NT2/D1 (cell line): ENCODE results near the gene LTBP2.

Experiments
- DNase-seq: peaks from one replicate; pipeline ENCODE4 v3.0.0-alpha.2; 2011; ENCODE audit warnings: low read depth, low spot score
- H3K27me3 ChIP-seq: 2 replicates; pipeline ENCODE4 v1.6.0; 2011; ENCODE audit warnings: mild to moderate bottlenecking; ENCODE audit not compliant: insufficient read length, insufficient read depth
- H3K36me3 ChIP-seq: 2 replicates; pipeline ENCODE4 v1.6.1; 2011; ENCODE audit warnings: mild to moderate bottlenecking, low read length, mixed read lengths; ENCODE audit not compliant: insufficient read depth, insufficient read length
- H3K4me1 ChIP-seq: 2 replicates; pipeline ENCODE4 v1.5.1; 2011; ENCODE audit not compliant: insufficient read depth, insufficient read length
- H3K4me3 ChIP-seq: 2 replicates; pipeline ENCODE4 v1.5.1; 2011; ENCODE audit warnings: low read depth; ENCODE audit not compliant: insufficient read length
- H3K9ac ChIP-seq: 2 replicates; pipeline ENCODE4 v1.6.0; 2011; ENCODE audit warnings: low read depth; ENCODE audit not compliant: insufficient read length
- H3K9me3 ChIP-seq: 2 replicates; pipeline ENCODE4 v1.5.1; 2011; ENCODE audit warnings: mild to moderate bottlenecking, low read length; ENCODE audit not compliant: insufficient read depth
- SUZ12 ChIP-seq: IDR thresholded peaks from 2 replicates; pipeline ENCODE4 v1.6.1; 2011; ENCODE audit not compliant: insufficient read length, insufficient read depth; ENCODE audit errors: extremely low read depth
- YY1 ChIP-seq: IDR thresholded peaks from 2 replicates; pipeline ENCODE4 v1.6.1; 2011; ENCODE audit not compliant: insufficient read length, insufficient read depth
- ZNF274 ChIP-seq: IDR thresholded peaks from 2 replicates; pipeline ENCODE4 v1.6.1; 2011; ENCODE audit warnings: mild to moderate bottlenecking, low read depth, low read length

The LTBP2 gene

DNA sequence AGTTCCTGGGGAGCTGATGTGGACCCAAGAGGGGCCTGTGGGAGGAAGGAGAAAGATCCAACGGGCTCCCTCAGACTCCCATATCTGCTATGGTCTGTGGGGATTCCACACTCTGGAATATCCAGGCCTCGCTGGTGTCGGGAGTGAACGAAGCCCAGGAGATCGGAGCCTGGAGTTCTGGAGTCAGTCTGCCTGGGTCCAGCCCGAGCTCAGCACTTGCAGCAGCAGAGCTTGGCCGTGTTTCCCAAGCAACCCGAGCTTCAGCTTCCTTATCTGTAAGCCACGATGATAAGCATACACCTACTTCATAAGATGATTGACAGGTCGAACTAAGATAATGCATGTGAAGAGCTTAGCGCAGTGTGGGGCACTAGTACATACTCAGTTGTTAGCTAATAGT, 10.1 kb downstream of the LTBP2 start:
- Histone ChIP-seq H3K27me3 (no peaks in the 10 kb centered on the region), H3K9me3 (no peaks in the 10 kb centered on the region)
- DNase-seq, result no peak

DNA sequence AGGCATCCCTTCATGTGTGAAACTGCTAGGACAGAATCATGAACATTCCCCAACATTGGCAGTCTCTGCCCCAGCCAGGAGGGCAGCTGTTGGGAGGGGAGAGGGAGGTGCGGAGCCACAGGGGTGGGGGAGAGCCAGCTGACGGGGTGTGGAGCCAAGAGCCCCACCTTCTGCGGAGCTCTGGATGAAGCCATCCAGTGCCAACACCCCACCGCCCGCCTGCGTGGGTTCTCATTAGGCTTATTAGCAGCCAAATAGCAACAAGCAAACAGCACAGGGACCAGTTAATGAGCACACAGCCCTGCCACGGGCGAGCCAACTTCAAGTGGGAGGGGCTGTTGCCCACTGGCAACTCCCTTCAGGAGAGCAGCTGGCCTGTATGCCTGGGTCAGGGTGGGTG, 12.1 kb downstream of the LTBP2 start:
- no peaks in the 10 kb centered on the region for H3K27me3 ChIP-seq
- no peaks in the 10 kb centered on the region for H3K9me3 ChIP-seq
- H3K4me1 ChIP-seq, result peaks cover 3% of the 10 kb centered on the region
- no peak overlapping the region for H3K4me3 ChIP-seq
- H3K9ac ChIP-seq, result no peak overlapping the region
- no peak for DNase-seq
- TF ChIP-seq ZNF274, result no peak
- TF ChIP-seq SUZ12, result no peak
- TF ChIP-seq YY1, result no peak
- peaks cover 3% of the 10 kb centered on the region for H3K36me3 ChIP-seq

More for the DNA sequence above, 10.1 kb downstream of the LTBP2 start:
- Histone ChIP-seq H3K9ac (no peak overlapping the region), H3K4me1 (no peaks in the 10 kb centered on the region), H3K36me3 (peaks cover 3% of the 10 kb centered on the region), H3K4me3 (no peak overlapping the region)
- TF ChIP-seq ZNF274 (no peak), SUZ12 (no peak), YY1 (no peak)

DNA sequence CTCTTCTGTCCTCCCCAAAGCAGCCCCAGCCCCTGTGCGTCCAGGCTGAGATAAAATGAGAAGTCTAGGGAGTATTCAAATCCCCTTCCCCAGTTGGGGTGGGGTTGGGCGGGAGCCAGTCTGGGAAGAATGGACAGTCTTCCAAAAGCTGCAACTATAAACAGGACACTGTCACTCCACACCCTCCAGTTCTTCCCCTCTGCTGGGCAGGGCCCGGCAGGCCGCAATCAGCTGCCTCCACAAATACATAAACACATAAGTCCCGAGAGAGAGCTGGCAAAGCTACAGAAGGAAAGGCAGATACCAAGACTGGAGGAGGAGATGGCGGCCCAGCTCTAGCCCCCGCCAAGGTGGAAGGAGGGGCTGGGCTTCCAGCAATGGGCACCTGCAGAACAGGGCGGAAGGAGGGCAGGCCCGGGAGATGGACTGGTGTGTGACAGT, 12.7 kb downstream of the LTBP2 start:
- H3K27me3 ChIP-seq, result no peaks in the 10 kb centered on the region
- no peak for DNase-seq
- no peak overlapping the region for H3K4me3 ChIP-seq
- H3K9ac ChIP-seq, result no peak overlapping the region
- H3K4me1 ChIP-seq, result peaks cover 3% of the 10 kb centered on the region
- TF ChIP-seq ZNF274 (no peak), SUZ12 (no peak), YY1 (no peak)
- H3K36me3 ChIP-seq, result peaks cover 3% of the 10 kb centered on the region
- H3K9me3 ChIP-seq, result no peaks in the 10 kb centered on the region

DNA sequence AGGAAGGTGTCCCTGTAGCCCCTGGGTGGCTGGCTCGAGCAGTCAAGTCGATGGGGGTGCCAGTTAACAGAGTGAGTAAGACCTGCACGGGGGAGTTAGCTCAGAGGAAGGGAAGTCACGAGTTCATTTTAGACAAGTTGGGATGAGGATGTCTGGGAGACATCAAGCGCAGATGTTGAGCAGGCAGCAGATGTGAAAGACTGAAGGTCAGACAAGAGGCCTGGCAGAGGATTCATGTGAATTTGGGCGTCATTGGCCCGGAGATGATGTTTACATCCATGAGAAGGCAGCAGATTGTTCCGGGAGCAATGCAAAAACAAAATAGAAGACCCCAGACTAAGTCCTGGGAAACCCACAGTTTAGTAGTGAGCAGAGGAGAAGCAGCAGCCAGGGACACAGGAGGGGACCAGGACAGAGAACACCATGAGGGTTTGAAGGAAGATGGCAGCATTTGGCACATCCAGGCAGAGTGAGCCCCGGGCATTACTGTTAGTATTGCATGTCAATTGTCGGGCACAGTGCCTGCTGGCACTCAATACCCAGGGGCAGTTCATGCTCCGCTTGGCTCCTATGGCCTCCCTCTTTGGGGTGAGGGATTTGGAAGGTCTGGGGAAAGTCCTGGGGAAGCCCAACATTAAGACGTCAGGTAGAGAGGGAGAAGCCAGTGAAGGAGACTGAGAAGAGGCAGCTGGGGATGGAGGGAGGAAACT, 15.1 kb downstream of the LTBP2 start:
- H3K4me3 ChIP-seq, result no peak overlapping the region
- H3K27me3 ChIP-seq, result no peaks in the 10 kb centered on the region
- no peak overlapping the region for H3K9ac ChIP-seq
- no peak for TF ChIP-seq YY1
- no peak for TF ChIP-seq ZNF274
- no peak for TF ChIP-seq SUZ12
- no peaks in the 10 kb centered on the region for H3K36me3 ChIP-seq
- no peak for DNase-seq
- H3K4me1 ChIP-seq, result peaks cover 3% of the 10 kb centered on the region
- no peaks in the 10 kb centered on the region for H3K9me3 ChIP-seq

DNA sequence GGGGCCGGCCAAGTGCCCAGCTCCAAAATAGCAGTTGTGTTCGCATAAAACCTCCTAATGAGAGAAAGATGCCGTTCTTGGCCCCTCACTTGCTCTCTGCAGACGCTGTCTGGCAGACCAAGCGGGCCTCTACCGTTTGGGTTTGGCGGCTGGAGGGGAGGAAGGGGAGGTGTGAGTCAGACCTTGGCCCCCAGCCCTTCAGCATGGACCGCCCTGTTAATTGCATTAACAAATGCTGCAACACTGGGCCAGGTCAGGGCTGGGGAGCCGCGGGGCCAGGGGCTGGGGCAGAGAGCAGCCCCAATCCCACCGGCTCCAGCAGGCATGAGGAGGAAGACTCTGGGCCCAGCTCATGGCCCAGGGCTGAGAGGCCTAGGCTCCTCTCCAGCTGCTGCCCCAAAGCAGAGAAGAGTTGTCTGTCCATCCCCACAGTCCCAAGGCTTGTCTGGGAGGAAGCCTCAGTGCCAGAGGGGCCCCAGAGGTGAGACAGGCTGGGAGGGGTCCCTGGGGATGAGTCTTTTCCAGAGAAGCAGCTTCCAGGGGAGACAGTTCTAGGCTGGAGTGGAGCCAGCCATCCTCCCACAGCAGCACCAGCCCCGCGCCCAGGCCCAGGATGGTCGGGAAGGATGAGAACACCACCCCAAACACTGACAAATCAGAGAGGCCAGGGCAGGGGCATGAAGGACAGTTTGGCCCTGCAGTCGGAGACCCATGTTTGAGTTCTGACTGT, 16.9 kb downstream of the LTBP2 start:
- Histone ChIP-seq H3K9ac (no peak overlapping the region), H3K4me1 (peaks cover 3% of the 10 kb centered on the region), H3K9me3 (no peaks in the 10 kb centered on the region), H3K36me3 (no peaks in the 10 kb centered on the region), H3K27me3 (no peaks in the 10 kb centered on the region), H3K4me3 (no peak overlapping the region)
- DNase-seq, result no peak
- TF ChIP-seq SUZ12 (no peak), ZNF274 (no peak), YY1 (no peak)

DNA sequence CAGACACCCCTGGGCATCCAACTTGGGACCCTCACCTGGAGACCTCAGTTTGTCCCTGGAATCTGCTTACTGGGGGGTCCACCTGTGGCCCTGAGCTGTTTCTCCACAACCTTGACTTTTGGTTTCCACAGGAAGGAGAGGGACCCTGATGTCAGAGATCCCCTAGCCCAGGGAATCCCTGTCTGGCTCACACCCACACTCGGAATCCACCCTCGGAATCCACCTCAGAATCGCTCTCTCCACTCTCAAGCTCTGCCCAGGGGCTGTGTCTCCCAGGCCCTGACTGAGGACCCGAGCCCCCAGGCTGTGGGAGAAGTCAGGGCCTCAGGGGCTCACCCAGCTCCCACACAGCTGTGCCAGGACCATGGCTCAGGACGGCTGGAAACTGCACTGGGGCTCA, 17.4 kb downstream of the LTBP2 start:
- Histone ChIP-seq H3K4me3 (no peak overlapping the region), H3K9me3 (no peaks in the 10 kb centered on the region), H3K4me1 (peaks cover 3% of the 10 kb centered on the region), H3K36me3 (no peaks in the 10 kb centered on the region), H3K27me3 (no peaks in the 10 kb centered on the region), H3K9ac (no peak overlapping the region)
- no peak for DNase-seq
- TF ChIP-seq ZNF274 (no peak), YY1 (no peak), SUZ12 (no peak)

- Histone ChIP-seq H3K36me3 (no peaks in the 10 kb centered on the region), H3K9ac (no peak overlapping the region), H3K4me3 (no peak overlapping the region), H3K9me3 (no peaks in the 10 kb centered on the region), H3K27me3 (no peaks in the 10 kb centered on the region), H3K4me1 (peaks cover 3% of the 10 kb centered on the region)
- no peak for DNase-seq
- TF ChIP-seq YY1, result no peak
Measured at GRCh38 chr14:74594029-74594428, 18.0 kb downstream of the LTBP2 start.
